Measurements from ENCODE around the gene TPRX1.

Gene TPRX1

DNA sequence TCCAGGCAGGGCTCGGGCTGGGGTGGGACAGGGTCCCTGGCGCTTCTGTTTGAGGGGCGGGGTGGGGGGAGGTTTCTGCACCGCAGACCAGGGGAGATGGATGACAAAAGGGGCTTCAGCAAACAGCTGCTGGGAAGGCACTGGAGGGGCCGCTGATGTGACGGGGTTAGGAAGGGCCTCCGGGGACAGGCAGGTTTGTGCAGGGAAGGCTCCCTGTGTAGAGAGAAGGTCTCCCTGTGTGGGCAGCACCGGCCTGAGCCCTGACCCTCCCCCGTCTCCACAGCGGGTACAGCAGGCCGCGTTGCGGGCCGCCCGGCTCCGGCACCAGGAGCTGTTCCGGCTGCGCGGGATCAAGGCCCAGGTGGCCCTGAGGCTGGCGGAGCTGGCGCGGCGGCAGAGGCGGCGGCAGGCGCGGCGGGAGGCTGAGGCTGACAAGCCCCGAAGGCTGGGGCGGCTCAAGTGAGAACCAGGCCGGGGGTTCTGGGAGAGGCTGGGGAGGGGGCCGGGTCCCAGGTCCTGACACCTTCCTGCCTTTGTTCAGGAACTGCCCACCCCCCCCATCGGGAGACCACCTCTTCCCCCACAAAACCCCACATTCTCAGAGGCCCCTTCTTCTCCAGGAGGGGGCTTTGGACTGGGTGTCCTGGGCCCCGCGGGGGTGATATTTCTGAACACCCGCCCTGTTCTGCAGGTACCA lies 49.1 kb downstream of the TPRX1 start:
- in situ Hi-C loops (cut with HindIII; ENCODE audit: low sequenced_read_pairs) = no loop called here
- DNase-seq (ENCODE audit: low read depth, low spot score) = no peak
- TF ChIP-seq, protein P1, sequence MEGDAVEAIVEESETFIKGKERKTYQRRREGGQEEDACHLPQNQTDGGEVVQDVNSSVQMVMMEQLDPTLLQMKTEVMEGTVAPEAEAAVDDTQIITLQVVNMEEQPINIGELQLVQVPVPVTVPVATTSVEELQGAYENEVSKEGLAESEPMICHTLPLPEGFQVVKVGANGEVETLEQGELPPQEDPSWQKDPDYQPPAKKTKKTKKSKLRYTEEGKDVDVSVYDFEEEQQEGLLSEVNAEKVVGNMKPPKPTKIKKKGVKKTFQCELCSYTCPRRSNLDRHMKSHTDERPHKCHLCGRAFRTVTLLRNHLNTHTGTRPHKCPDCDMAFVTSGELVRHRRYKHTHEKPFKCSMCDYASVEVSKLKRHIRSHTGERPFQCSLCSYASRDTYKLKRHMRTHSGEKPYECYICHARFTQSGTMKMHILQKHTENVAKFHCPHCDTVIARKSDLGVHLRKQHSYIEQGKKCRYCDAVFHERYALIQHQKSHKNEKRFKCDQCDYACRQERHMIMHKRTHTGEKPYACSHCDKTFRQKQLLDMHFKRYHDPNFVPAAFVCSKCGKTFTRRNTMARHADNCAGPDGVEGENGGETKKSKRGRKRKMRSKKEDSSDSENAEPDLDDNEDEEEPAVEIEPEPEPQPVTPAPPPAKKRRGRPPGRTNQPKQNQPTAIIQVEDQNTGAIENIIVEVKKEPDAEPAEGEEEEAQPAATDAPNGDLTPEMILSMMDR (IDR thresholded peaks at IDR 0.05; ENCODE audit: low read depth, low read length) = no peak
- H3K4me3 ChIP-seq (ENCODE audit: low read depth, low read length) = no peak overlapping the region

DNA sequence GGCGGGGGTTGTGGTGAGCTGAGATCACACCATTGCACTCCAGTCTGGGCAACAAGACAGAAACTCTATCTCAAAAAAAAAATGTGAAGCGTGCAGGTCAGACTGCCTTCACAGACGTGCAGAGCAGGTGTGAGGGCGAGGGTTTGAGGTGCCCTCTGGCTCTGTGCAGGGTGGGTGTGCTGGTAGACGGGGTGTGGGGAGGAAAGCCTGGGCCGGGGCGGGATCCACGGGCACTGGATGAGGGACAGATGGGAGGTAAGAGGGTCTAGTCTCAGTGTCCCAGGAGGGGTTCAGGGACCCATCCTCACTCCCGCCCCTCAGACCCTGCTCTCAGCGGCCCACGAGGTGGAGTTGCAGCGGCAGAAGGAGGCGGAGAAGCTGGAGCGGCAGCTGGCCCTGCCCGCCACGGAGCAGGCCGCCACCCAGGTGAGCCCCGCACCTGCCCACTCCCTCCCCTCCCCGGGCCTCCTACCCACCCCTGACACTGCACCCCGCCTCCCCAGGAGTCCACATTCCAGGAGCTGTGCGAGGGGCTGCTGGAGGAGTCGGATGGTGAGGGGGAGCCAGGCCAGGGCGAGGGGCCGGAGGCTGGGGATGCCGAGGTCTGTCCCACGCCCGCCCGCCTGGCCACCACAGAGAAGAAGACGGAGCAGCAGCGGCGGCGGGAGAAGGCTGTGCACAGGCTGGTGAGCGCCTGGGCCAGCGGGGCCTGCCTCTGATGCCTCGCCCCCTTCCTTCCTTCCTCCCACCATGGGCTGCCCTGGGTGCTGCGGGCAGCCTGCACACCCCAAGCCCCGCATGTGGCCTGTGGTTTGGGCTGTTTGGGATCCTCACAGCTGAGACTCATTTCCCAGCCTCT lies 49.9 kb downstream of the TPRX1 start:
- no peak overlapping the region for H3K4me3 ChIP-seq (ENCODE audit: low read depth, low read length)
- in situ Hi-C loops (cut with HindIII; ENCODE audit: low sequenced_read_pairs) = no loop called here
- TF ChIP-seq, protein P1 (IDR thresholded peaks at IDR 0.05; ENCODE audit: low read depth, low read length) = no peak
- DNase-seq (ENCODE audit: low read depth, low spot score) = no peak

DNA sequence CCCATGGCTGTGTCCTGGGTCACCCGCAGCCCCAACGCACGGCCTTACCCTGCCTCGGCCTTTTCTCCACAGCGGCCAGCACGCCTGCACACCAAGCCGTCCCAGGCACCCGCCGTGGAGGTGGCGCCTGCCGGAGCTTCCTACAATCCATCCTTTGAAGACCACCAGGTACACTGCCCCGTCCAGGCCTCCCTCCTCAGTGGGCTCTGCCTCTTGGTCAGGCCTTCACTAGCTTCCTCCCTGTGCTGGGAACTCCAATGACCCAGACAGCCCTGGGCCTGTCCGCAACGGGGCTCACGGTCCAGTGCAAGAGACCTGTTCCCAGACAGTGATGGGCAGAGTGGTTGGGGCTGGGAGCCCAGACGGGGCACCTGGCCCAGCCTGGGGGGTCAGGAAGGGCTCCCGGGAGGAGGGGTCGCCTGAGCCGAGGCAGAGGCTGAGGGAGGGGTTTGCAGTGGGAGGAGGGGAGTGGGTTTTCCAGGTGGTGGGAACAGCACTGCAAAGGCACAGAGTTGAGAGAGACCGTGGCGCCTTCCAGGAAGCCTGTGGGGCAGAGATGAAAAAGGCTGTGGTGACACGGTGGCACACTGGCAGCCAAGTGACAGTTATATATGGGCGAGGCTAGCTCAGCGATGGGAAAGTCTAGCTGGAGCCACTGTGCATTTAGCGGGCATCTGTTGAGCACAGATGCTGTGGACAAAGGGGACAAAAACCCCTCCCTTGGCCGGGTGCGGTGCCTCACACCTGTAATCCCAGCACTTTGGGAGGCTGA lies 51.7 kb downstream of the TPRX1 start:
- TF ChIP-seq, protein P1 (IDR thresholded peaks at IDR 0.05; ENCODE audit: low read depth, low read length) = no peak
- in situ Hi-C loops (cut with HindIII; ENCODE audit: low sequenced_read_pairs) = no loop called here
- DNase-seq (ENCODE audit: low read depth, low spot score) = no peak
- H3K4me3 ChIP-seq (ENCODE audit: low read depth, low read length) = no peak overlapping the region
